Midbrain (tissue), 1 donor: Measurements from ENCODE around the gene KRT8.
A peak's percentile ranks its signal among the peaks of the same experiment; 100 is the strongest.
"Not testable (repeated sequence)": the region's sequence is repeated elsewhere in the genome, so short reads cannot be mapped to it uniquely, and the experiment has no call there.

ENCODE experiments used
- DNase-seq: peaks from one replicate; lab custom pipeline; 2025; lab: John Stamatoyannopoulos, UW

Gene KRT8

DNA sequence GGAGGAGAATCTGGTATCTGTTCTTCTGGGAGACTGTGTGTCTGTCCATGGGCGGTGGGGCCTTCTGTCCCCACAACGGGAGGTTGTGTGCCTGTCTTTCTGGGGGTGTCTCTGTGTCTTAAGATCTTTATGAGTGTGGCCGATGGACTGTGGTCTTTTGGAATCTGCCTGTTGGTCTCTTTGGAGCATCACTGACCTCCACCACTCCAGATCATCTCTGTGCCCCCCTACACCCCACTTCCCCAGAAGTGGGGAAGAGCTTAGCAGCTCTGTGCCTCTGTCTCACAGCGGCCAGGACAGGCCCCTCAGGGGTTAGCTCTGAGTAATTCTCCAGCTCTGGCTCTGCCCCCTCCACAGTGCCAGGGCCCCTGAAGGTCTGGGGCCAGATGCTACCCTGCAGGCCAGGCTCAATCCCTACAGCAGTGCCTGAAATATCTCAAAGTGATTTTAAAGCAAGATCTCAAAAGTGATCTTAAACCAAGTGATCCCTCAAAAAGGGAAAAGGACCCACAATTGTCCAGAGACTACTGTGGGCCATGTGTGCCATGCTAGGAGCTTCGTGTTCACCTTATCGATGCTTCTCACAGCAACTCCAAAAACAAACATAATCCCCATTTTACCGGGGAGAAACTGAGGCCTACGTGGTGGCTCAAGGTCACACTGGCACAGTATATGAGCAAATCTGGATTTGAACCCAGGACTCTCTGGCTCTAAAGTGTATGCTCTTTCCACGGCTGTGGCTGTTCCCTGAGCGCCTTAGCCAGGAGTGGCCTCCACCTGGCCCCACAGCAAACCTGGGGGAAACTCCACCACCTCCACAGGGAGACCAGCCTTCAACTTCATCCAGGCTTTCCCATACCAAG, 30.1 kb downstream of the KRT8 start:
- no peak for DNase-seq

DNA sequence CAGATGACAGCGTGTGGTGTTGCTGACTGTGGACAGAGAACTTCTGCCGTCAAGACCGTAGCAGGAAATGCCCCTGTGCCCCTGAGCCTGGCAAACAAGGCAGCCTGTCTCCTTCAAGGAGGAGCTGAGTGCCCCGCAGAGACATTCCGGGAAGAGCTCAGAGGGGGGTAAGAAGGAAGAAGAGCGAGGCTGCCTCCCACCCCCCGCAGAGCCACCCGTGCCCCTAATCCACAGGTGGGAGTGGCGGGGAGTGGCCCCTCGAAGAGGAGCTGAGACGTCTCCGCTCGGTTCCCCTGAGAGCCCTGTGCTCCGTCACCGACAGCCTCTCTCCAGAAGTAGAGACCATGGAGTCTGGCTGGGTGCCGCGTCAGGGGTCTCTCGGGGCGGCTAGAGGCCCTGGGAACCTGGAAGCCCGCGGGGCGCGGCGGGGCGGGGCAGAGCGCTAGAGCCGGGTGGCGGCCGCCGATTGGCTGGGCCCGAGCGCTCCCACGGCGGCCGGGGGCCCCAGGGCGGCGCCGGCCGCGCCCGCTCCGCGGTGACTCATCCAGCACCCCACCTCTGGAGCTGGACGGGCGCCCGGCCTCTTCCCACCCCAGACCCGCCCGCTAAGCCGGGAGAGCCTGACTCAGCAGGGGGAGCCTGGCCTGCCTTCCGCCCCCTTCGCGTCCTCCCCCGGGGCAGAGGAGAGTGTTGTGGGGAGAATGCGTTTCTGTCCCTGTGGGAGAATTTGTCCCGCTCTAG, 30.9 kb downstream of the KRT8 start:
- DNase-seq: no peak

DNA sequence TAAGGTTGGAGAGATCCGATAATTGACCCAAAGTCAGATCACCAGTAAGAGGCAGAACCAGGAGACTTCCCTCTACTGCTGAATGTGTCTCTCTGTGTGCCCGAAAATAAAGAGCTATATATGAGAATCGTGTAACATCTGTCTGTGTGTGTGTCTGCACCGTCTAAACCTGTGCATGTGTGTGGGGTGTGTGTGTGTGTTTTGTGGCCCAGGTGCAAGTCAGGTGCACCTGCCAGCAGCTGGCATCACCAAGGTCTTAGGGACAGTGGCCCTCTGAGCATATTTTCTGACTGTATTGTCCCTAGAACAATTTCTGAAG, 31.4 kb downstream of the KRT8 start:
- no peak for DNase-seq

GRCh38 chr12:52872644-52873389, 32.1 kb downstream of the KRT8 start:
- no peak for DNase-seq

DNA sequence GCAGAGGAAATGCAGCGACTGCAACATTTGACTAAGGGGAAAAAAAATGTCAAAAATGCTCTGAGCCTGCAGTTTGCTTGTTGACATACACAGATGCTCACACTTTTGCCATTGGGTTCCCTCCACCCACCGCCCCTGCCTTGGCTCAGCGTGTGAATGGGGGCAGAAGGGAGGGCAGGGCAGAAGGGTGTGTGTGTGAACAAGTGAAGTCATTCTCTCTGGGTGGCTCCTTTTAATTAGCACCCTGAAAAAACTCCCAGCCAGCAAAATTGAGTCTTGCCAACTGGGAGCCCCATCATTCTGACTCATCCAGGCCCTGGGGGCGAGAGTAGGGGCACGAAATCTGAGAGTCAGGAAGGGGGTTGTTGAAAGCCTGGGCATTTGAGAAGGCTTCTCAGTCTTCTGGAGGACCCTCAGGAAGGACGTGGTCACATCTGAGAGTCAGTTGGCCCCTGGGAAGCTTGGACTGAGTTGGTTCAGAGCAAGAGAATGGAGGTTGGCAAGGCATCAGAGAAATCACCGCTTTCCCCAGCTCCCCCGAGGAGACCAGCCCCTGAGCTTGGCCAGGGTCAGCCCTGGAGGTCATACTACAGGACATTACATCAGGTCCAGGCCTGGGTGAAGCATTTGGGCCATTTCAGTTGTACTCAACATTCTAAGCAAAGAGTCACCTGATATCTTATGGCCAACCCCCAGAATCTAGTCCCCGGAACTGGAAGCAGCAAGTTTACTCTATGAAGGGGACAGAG, 33.4 kb downstream of the KRT8 start:
- no peak for DNase-seq

DNA sequence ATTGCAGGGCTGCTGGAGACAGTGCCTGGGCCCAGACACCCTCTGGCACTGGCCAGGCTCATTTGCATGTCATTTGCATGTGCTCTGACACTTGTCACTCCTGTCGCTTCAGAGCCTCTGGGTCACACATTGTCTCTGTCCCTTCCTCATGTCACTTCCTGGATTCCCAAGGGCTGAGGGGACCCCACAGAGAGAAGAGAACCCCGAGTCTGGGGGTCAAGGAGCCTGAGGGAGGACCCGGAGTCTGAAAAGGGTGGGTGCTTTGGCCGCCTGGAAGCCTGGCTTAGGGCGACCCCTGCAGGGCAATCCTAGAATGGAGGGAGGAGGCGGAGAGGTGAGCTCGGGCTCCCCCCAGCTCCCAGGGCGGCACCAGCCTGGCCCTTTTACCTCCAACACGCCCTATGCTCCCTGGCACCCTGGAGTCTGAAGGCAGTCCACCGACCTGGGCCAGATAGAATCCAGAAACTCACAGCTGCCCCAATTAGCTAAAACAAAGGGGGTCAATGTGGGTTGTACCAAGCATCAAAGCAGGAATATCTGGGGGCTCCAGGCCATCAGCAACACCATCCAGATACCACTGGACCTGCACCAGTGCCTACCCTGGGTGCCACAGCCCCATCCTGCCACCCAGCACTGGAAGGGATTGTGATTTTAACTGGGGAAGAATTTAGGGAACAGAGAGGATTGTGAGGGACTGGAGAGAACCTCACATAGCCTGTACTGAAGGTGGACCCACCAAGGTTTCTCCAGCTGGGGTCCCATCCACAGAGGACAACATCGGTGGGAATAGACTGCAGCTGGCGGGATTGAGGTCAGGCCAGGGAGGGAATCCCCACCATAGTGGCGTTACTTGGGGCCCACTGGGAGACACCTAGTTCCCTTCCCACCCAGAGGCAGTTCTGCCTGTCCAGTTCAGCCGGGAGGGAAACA, 34.2 kb downstream of the KRT8 start:
- DNase-seq: peak; percentile 14

- DNase-seq: no peak
Measured at GRCh38 chr12:52867642-52868041, 37.2 kb downstream of the KRT8 start.

GRCh38 chr12:52867152-52867551, 37.7 kb downstream of the KRT8 start:
- DNase-seq: no peak

GRCh38 chr12:52865090-52865944, 39.6 kb downstream of the KRT8 start:
- DNase-seq: peak; percentile 20

- no peak for DNase-seq
Measured at GRCh38 chr12:52862023-52862422, 42.9 kb downstream of the KRT8 start.

DNA sequence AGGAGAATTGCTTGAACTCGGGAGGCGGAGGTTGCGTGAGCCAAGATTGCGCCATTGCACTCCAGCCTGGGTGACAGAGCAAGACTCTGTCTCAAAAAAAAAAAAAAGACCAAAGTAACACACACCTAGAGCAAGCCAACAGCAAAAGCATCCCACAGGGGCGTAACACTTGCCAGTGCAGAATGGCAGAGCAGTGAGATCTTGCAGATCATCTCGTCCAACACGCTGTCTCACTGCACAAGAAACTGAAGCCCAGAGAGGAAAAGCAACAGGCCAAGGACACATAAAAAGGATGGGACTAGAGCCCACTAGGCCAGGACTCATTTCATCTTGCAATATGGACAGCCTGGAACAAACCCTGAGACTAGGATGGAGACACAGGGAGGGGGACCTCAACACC, 43.4 kb downstream of the KRT8 start:
- no peak for DNase-seq

DNA sequence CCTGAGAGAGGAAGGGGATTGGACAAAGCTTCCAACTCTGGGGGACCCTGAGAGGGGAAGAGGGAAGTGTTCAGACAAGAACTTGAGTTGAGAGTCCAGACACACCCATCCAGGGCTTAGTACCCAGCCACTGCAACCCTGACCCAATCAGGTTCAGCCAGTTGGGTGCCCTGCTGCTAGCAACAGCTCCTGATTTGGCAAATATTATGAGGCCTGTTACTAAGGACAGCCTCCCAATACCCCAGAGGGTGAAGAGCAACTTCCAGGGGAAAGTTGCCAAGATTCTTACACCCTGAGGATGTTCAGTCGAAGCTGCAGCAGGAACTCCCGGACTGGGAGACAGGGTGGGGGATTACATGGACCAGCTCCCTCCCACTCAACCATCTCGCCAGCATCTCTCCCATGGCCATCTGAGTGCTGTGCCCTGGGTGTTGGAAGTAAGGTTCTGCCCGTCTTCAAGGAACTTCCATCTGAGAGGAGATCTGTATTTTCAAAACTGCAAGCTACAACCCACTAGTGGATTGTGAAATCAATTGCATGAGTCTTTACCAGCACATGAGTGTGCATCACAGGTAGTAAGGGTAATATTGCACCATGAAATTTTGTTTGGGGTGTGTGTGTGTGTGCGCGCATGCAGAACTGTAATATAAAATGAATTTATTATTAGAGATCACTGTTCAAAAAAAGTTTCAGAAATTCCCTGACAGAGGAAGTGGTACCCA, 44.6 kb downstream of the KRT8 start:
- DNase-seq: no peak

- no peak for DNase-seq
Measured at GRCh38 chr12:52857500-52857899, 47.4 kb downstream of the KRT8 start.

GRCh38 chr12:52856787-52857186, 48.1 kb downstream of the KRT8 start:
- no peak for DNase-seq

GRCh38 chr12:52856077-52856476, 48.8 kb downstream of the KRT8 start:
- not testable (repeated sequence) for DNase-seq

DNA sequence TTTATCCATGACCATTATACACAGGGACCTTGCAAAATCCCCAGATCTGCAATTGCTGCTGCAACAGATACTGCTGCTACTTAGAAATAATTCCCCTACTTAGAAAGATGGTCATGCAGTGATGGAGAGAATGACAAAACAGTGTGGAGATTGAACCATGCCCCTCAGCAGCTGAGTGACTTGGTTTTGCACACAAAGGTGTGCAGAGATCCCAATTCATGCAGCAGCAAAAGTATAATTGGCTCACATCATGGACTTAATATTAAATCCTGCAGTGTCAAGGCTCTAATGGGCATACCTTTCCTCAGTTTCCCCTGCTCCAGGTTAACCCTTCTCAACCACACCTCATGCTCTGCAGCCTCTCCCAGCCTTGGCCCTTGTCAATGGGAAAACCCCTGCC, 53.1 kb downstream of the KRT8 start:
- no peak for DNase-seq

GRCh38 chr12:52850681-52851080, 54.2 kb downstream of the KRT8 start:
- DNase-seq: no peak

- DNase-seq: no peak
Measured at GRCh38 chr12:52849511-52849910, 55.4 kb downstream of the KRT8 start.

DNA sequence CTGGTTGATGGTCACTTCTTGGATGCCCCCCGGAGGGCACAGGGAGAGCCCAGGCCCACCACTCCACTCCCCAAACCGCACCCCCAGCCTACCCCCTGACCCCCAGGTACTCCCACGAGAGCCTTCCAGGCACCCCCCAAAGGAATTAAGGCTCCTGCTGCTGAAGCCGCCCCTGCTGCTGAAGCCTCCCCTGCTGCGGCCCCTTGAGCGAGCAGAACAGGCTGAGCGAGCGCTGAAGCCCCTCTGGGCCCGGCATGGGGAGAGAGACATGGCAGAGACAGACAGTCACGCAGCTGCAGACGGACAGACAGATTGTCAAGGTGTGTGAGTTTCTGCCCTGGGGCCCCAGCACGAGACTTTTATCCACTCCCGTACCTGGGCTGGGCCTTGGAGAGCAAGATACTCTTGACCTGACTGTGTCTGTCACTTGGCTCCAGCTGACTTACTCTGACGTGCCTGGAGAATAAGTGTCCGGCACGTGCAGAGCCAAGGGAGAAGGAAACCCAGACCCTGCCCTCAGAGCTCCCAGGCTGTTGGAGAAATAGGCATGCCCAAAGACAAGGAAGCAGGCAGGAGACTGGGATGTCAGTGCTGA, 56.1 kb downstream of the KRT8 start, which contains the start of gene KRT78:
KRT78 (minus strand) TSS at position 334 of the 595 bp plus-strand sequence; CDS start at position 270, 64 bp downstream.
- no peak for DNase-seq
